Activated CD8-positive, alpha-beta memory T cell treated with anti-CD3 and anti-CD28 coated beads, Interleukin-2, amount 10 ng/mL, durations not matched to agents 7 days and 5 days (primary cell): ENCODE measurements around the gene ANXA11. TPM values are rescaled to one million over a fixed set of nuclear protein-coding genes. Genes with fewer than 3 reads are reported as not detected.

ENCODE experiments used
- ATAC-seq: fragments of 150-1000 bp; cut with Tn5 transposase; one replicate; pipeline ENCODE4 v1.10.0; 2021; ENCODE audit warnings: moderate library complexity
- CTCF ChIA-PET: fragments of 350-600 bp; sonication (Branson Sonifier 250); formaldehyde crosslinking; loops from one replicate; lab custom pipeline; 2021; ENCODE audit warnings: antibody characterized with exemption; lab: Charles Lee
- DNase-seq: peaks from one replicate; pipeline ENCODE4 v3.0.0-alpha.2; 2020
- H3K27ac Mint-ChIP-seq: one replicate; pipeline ENCODE4 v1.8.0; 2021; ENCODE audit warnings: mild to moderate bottlenecking, mixed read lengths
- H3K27me3 Mint-ChIP-seq: one replicate; pipeline ENCODE4 v1.8.0; 2021; ENCODE audit warnings: mixed read lengths
- H3K36me3 Mint-ChIP-seq: one replicate; pipeline ENCODE4 v1.8.0; 2021; ENCODE audit warnings: mild to moderate bottlenecking, mixed read lengths
- H3K4me1 Mint-ChIP-seq: one replicate; pipeline ENCODE4 v1.8.0; 2021; ENCODE audit warnings: mixed read lengths
- H3K4me3 Mint-ChIP-seq: one replicate; pipeline ENCODE4 v1.8.0; 2021; ENCODE audit warnings: mild to moderate bottlenecking, moderate library complexity, mixed read lengths
- H3K9me3 Mint-ChIP-seq: one replicate; pipeline ENCODE4 v1.8.0; 2022; ENCODE audit warnings: low read depth, mixed read lengths
- total RNA-seq, 2 experiments: library from RNA; stranded (reverse); gene quantifications; one replicate each; pipeline ENCODE4 v1.2.3, GENCODE V29; 2021

The ANXA11 gene
- total RNA-seq, 2 experiments from 2014 or later: 251 to 288 TPM

GRCh38 chr10:80122110-80122710, 83.1 kb downstream of the ANXA11 start:
- DNase-seq (no peak), ATAC-seq (no peak)
- H3K4me3 Mint-ChIP-seq: no peak overlapping the region
- H3K4me1 Mint-ChIP-seq: no peaks in the 10 kb centered on the region
- CTCF ChIA-PET: no interaction called here
- no peaks in the 10 kb centered on the region for H3K9me3 Mint-ChIP-seq
- H3K27ac Mint-ChIP-seq: no peak overlapping the region
- no peaks in the 10 kb centered on the region for H3K36me3 Mint-ChIP-seq
- peaks cover 31% of the 10 kb centered on the region for H3K27me3 Mint-ChIP-seq

- Mint-ChIP-seq H3K27me3 (peaks cover 28% of the 10 kb centered on the region), H3K9me3 (no peaks in the 10 kb centered on the region), H3K4me1 (no peaks in the 10 kb centered on the region), H3K4me3 (no peak overlapping the region), H3K27ac (no peak overlapping the region), H3K36me3 (no peaks in the 10 kb centered on the region)
- CTCF ChIA-PET: interaction anchor here (1.9 to 2.0 kb wide), 2 partner anchors 25 to 60 kb away, joined by 4 to 12 read pairs; no protein-coding TSS in a partner anchor
- ATAC-seq (no peak), DNase-seq (no peak)
These were observed 86.7 kb downstream of the ANXA11 start for GRCh38 chr10:80118669-80119068.

DNA sequence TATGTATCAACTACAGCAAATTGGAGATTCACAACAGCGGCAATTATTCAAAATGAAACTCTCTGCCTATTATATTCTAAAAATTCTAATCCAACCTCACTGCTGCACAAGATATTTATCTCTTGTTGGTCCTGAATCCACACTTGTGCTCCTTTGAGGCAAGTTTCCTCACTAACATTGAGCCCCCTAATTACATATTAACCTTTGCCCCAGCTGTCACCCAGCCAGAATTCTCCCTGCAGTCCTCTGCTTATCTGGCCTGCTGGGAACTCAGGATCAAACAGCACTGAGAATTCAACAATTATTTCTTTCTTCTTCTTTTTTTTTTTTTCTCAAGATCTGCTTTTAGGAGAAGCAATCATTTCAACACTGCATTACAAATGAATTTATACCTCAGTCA, 94.4 kb downstream of the ANXA11 start:
- DNase-seq (no peak), ATAC-seq (no peak)
- Mint-ChIP-seq H3K4me1 (peaks cover 8% of the 10 kb centered on the region), H3K9me3 (peaks cover 11% of the 10 kb centered on the region), H3K27me3 (no peaks in the 10 kb centered on the region), H3K36me3 (peaks cover 6% of the 10 kb centered on the region), H3K4me3 (no peak overlapping the region), H3K27ac (peak overlapping the region; percentile 49)
- CTCF ChIA-PET: no interaction called here

GRCh38 chr10:80108576-80109239, 96.6 kb downstream of the ANXA11 start:
- Mint-ChIP-seq H3K4me3 (no peak overlapping the region), H3K4me1 (peaks cover 18% of the 10 kb centered on the region), H3K36me3 (peaks cover 6% of the 10 kb centered on the region), H3K27ac (no peak overlapping the region), H3K9me3 (peaks cover 11% of the 10 kb centered on the region), H3K27me3 (peaks cover 4% of the 10 kb centered on the region)
- ATAC-seq (no peak), DNase-seq (no peak)
- CTCF ChIA-PET: no interaction called here

DNA sequence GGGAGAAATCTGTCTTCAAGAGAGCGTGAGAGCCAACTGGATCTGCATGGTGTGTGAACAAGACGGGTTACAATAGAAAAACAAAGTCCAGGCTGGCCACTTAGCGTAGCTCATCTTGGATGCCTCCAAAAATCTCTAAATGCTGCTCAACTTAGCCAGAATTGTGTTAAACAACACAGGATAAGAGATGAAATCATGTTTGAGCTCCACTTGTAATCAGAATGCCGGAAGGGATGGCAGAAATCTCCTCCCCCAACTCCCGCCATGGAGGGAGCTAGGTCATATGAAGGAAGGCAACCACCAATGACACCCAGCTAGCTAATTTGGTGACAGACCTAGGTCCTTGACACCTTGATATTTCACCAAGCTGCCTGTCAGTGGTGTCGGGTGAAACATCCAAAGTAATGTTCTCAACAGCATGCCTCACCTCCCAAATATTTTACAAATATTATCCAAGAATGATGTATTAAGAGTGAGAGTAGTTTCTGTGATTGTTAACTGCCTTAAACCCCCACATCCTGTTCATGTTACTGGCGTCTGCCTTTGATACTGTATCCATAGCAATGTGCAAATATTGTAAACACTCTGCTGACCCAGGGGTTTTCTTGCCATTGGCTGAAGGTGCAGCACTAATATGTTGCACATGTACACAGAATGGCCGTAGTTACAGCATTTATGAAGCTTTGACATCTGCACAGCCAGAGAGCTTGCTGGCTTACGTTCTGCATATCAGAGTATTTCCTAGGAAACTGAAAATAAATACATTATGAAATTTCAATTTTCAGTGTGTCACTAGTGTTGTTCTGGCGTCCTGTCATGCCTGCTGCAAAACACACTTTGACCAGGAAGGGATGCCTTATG, 101.0 kb downstream of the ANXA11 start:
- no peak for DNase-seq
- peak; percentile 72 for ATAC-seq
- Mint-ChIP-seq H3K27me3 (peaks cover 4% of the 10 kb centered on the region), H3K27ac (no peak overlapping the region), H3K4me3 (no peak overlapping the region), H3K36me3 (peaks cover 6% of the 10 kb centered on the region), H3K9me3 (peaks cover 8% of the 10 kb centered on the region), H3K4me1 (peaks cover 10% of the 10 kb centered on the region)
- CTCF ChIA-PET: no interaction called here

Other genes with a start within 250 kb of the ANXA11 start
- gene TMEM254, start 126.9 kb downstream of the ANXA11 start, total RNA-seq: 10 to 100 TPM; 12.4 to 13.9 TPM
- gene PLAC9, start 72.8 kb downstream of the ANXA11 start, total RNA-seq: not detected
- gene MAT1A, start 84.1 kb upstream of the ANXA11 start, total RNA-seq: not detected
- gene DYDC1, start 151.2 kb upstream of the ANXA11 start, total RNA-seq: not detected
- gene DYDC2, start 151.2 kb upstream of the ANXA11 start, total RNA-seq: not detected
- 10 to 100 TPM in 1 of 2 experiments, 1 to 10 TPM in 1; 8.1 to 12.2 TPM for gene PRXL2A, start 203.0 kb upstream of the ANXA11 start, total RNA-seq
- 100 to 1,000 TPM; 100 to 104 TPM for gene TSPAN14, start 248.8 kb upstream of the ANXA11 start, total RNA-seq